Measurements from ENCODE around the gene TRIM37. TPM values are rescaled to one million over a fixed set of nuclear protein-coding genes. Genes with fewer than 3 reads are reported as not detected.

Gene TRIM37
- total RNA-seq, 1 experiment from 2014 or later: 35.7 TPM

DNA sequence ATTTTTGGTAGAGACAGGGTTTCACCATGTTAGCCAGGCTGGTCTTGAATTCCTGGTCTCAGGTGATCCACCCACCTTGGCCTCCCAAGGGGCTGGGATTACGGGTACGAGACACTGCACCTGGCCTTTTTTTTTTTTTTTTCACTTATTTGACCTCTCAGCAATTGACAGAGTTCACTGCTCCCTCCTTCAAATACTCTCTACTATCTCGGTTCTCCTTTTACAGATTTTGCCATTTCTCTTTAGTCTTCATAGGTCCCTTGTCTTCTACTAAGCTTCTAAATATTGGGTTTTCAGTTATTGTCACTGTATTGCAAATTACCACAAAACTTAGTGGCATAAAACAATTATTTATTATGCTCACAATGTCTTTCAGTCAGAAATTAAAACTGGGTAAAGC lies 159.3 kb downstream of the TRIM37 start:
- DNase-seq (ENCODE audit: low spot score): no peak

DNA sequence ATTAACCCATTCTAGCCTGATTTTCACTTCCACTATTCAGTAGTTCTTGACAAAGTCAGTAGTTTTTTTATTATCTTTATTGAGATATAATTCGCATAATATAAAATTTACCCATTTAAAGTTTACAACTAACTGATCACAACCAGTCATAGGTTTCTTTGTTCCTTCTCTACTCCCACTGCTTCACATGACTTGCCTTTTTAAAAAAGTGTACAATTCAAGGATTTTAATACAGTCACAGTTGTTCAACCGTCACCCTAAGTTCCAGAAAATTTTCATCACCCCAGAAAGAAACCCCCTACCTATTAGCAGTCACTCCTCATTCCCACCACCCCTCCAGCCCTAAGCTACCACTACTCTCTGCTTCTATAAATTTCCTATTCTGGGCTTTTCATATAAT lies 162.5 kb downstream of the TRIM37 start:
- DNase-seq (ENCODE audit: low spot score): no peak

DNA sequence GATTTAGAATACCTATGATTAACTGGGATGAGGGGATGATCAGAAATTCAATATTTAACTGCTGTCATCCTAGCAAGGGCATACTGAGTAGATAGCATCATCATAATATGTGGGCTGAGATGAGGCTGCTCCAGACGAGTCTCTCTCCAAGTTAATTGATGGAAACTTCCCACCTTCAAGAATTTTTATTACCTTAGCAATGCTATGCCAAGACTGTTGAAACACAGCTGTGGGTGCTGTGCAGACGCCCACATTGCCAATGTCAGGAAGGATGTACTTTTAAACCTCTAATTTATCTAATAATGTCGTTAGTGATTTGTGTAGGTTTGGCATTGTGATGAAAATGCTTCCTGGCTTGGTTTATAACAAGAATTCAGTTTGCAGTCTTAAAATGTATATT lies 170.4 kb downstream of the TRIM37 start:
- DNase-seq (ENCODE audit: low spot score): no peak

DNA sequence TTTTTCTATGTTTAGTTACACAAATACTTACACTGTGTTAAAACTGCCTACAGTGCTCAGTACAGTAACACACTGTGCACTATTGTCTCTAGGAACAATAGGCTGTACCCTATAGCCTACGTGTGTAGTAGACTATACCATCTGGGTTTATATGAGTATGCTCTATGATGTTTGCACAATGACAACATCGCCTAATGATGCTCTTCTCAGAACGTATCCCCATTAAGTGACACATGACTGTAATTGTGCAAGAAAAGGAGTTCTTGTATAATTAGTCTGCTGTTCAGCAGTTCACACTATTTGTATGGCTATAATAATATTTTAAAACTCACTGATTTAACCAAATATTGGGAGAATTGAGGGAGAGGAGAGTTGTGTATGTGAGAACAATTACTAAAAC lies 173.7 kb downstream of the TRIM37 start:
- no peak for DNase-seq (ENCODE audit: low spot score)

Other genes with a start within 250 kb of the TRIM37 start
- 122 and 153 TPM in 2 replicates for gene SKA2, start 48.3 kb upstream of the TRIM37 start, total RNA-seq (2014; rRNA removed; shearing (Covaris generic))
- 13.0 and 14.7 TPM in 2 replicates for gene PRR11, start 48.9 kb upstream of the TRIM37 start, total RNA-seq (2014; rRNA removed; shearing (Covaris generic))
- 21.8 and 23.5 TPM in 2 replicates for gene SMG8, start 103.2 kb upstream of the TRIM37 start, total RNA-seq (2014; rRNA removed; shearing (Covaris generic))
- 3.7 and 7.4 TPM in 2 replicates for gene GDPD1, start 113.6 kb upstream of the TRIM37 start, total RNA-seq (2014; rRNA removed; shearing (Covaris generic))
- 0.86 and 1.9 TPM in 2 replicates for gene YPEL2, start 224.8 kb upstream of the TRIM37 start, total RNA-seq (2014; rRNA removed; shearing (Covaris generic))